Measurements from ENCODE around the gene MBD3. TPM values are rescaled to one million over a fixed set of nuclear protein-coding genes. Genes with fewer than 3 reads are reported as not detected.

Gene MBD3
- total RNA-seq, 6 experiments from 2014 or later, result 75.6 to 104 (median 85.7) TPM

DNA sequence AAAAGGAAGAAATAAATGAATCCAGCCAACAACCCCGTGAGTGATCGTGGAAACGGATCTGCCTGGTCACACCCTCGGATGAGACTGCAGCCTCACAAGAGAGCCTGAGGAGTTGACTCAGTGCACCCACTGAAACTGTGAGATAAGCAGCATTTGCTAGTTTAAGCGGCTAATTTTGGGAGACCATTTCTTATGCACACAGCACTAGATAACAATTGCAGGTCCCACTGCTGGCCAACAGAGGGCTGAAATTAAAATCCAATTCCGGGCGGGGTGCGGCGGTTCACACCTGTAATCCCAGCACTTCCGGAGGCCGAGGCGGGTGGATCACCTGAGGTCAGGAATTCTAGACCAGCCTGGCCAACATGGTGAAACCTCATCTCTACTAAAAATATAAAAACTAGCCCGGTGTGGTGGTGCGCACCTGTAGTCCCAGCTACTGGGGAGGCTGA, 9.0 kb upstream of the MBD3 start:
- Mint-ChIP-seq H3K9me3 (no peaks in the 10 kb centered on the region), H3K27me3 (ENCODE audit: insufficient read depth) (peaks cover 5% of the 10 kb centered on the region), H3K4me3 (no peak overlapping the region), H3K36me3 (ENCODE audit: low read depth) (peaks cover 9% of the 10 kb centered on the region), H3K27ac (no peak overlapping the region), H3K4me1 (ENCODE audit: low read depth) (peaks cover 18% of the 10 kb centered on the region)
- TF ChIP-seq, protein P1, sequence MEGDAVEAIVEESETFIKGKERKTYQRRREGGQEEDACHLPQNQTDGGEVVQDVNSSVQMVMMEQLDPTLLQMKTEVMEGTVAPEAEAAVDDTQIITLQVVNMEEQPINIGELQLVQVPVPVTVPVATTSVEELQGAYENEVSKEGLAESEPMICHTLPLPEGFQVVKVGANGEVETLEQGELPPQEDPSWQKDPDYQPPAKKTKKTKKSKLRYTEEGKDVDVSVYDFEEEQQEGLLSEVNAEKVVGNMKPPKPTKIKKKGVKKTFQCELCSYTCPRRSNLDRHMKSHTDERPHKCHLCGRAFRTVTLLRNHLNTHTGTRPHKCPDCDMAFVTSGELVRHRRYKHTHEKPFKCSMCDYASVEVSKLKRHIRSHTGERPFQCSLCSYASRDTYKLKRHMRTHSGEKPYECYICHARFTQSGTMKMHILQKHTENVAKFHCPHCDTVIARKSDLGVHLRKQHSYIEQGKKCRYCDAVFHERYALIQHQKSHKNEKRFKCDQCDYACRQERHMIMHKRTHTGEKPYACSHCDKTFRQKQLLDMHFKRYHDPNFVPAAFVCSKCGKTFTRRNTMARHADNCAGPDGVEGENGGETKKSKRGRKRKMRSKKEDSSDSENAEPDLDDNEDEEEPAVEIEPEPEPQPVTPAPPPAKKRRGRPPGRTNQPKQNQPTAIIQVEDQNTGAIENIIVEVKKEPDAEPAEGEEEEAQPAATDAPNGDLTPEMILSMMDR (IDR thresholded peaks at IDR 0.05), result peak; percentile 52
- no peak for DNase-seq

DNA sequence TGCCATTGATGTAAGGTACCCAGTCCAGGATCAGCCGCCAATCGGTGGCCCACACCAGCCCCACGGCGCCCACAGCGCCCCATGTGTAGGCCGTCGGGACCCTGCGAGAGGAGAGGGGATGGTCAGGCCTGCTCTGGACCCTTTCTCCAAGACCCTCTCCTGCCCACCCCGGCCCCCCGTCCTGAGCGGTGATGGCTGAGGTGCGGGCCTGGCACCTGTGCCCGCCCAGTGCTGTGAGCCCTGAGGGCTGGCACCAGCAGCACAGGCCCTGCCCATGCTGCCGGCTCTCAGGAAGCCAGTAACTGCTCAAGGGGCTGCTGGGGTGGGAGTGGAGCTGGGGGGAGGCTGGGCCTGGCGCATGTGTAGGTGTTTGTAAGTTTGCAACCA, 6.8 kb upstream of the MBD3 start:
- H3K36me3 Mint-ChIP-seq (ENCODE audit: low read depth), result peaks cover 9% of the 10 kb centered on the region
- peaks cover 3% of the 10 kb centered on the region; the same call in 1 of the 2 replicates for H3K27me3 Mint-ChIP-seq (ENCODE audit: insufficient read depth)

DNA sequence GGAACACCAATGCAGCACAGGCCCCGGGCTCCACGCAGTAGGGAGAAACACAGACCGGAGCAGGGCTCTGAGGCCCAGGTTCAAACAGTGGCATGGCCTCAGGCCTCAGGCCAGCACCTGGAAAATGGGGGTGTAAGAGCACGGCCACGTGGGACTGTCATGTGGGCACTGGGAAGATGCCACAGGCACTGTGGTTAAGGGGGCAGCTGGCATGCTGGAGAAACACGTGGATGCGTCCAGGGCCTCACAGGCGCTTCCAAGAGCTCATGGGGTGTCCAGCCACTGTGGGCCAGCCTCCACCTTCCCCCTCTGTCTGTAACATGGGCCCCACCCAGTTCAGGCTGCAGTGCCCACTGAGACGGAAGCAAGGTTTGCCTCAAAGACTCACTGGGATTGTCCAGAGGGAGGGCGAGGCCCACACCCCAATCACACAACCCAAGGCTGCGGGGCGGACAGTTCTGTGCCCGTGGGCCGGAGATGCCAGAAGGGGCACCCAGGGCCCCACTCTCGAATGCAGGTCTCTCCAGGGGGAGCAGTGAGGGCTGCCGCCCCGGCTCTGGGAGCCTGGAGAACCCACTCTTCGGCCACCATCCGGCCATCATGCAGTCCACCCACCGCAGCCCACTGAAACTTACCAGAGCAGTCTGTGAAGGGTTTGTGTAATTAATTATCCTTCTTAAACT, 6.3 kb upstream of the MBD3 start:
- H3K27ac Mint-ChIP-seq, result no peak overlapping the region
- H3K27me3 Mint-ChIP-seq (ENCODE audit: insufficient read depth), result peaks cover 2% of the 10 kb centered on the region; the same call in 1 of the 2 replicates
- no peaks in the 10 kb centered on the region for H3K9me3 Mint-ChIP-seq
- H3K4me3 Mint-ChIP-seq, result no peak overlapping the region
- peaks cover 4% of the 10 kb centered on the region; the same call in 1 of the 2 replicates for H3K4me1 Mint-ChIP-seq (ENCODE audit: low read depth)
- TF ChIP-seq, protein P1 (IDR thresholded peaks at IDR 0.05), result no peak
- DNase-seq, result no peak
- peaks cover 9% of the 10 kb centered on the region for H3K36me3 Mint-ChIP-seq (ENCODE audit: low read depth)

More for the DNA sequence above, 6.8 kb upstream of the MBD3 start:
- no peaks in the 10 kb centered on the region for H3K9me3 Mint-ChIP-seq
- no peak for DNase-seq
- H3K4me1 Mint-ChIP-seq (ENCODE audit: low read depth), result peaks cover 10% of the 10 kb centered on the region; the same call in 1 of the 2 replicates
- TF ChIP-seq, protein P1 (IDR thresholded peaks at IDR 0.05), result no peak
- H3K4me3 Mint-ChIP-seq, result no peak overlapping the region
- no peak overlapping the region for H3K27ac Mint-ChIP-seq

DNA sequence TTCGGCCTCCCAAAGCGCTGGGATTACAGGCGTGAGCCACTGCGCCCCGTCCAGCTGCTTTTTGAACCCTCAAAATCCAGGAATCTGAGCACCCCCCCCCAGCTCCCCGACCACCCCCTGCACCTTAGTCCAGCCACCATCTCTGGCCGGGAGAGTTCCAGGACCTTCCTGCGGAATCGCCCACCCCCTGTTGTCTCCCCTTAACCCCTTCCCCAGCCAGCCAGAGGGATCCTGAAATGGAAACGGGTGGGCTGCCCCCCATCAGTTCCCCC, 772 bp upstream of the MBD3 start:
- TF ChIP-seq, protein P1 (IDR thresholded peaks at IDR 0.05), result no peak
- H3K27me3 Mint-ChIP-seq (ENCODE audit: insufficient read depth), result peaks cover 5% of the 10 kb centered on the region
- peak overlapping the region; percentile 95; the same call in 1 of the 2 replicates for H3K4me3 Mint-ChIP-seq
- peaks cover 21% of the 10 kb centered on the region for H3K4me1 Mint-ChIP-seq (ENCODE audit: low read depth)
- no peak overlapping the region; the same call in 1 of the 2 replicates for H3K27ac Mint-ChIP-seq
- no peak for DNase-seq
- no peaks in the 10 kb centered on the region for H3K9me3 Mint-ChIP-seq
- H3K36me3 Mint-ChIP-seq (ENCODE audit: low read depth), result no peaks in the 10 kb centered on the region; the same call in 1 of the 2 replicates

DNA sequence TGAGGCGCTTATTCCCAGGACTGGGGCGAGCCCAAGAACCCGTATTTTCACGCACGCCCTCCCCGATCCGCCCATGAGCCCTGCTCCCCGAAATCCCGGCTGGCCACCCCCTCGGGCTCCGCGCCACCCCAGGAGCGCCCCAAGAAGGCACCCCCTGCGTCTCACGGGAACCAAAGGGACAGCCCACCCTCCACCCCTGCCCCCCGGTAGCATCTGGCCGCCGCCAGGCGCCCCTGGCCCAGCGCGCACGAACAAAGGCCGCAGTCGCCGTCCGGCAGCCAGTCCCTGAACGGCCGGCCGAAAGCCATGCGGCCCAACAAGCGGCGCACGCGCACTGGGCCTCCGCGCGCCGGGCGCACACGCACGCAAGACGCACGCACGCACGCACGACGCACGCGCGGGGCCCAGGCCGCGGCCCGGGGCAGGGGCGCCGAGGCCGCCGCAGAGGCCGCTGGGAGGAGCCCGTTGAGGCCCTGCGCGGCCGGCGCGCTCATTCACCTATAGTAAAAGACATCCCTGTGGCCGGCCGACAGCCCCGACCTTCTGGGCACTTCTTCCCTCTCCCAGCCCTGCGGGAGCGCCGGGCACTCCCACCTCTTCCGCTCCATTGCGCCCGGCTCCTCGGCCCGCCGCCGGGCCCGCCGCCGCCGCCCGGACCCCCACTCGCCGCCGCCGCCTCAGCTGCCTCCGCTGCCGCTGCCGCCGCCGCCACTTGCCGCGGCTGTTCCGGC, 476 bp downstream of the MBD3 start:
- DNase-seq, result peak; percentile 73
- Mint-ChIP-seq H3K4me3 (peak overlapping the region; percentile 95), H3K36me3 (ENCODE audit: low read depth) (peaks cover 8% of the 10 kb centered on the region; the same call in 1 of the 2 replicates), H3K27ac (peak overlapping the region; percentile 84), H3K27me3 (ENCODE audit: insufficient read depth) (peaks cover 5% of the 10 kb centered on the region), H3K9me3 (no peaks in the 10 kb centered on the region), H3K4me1 (ENCODE audit: low read depth) (peaks cover 29% of the 10 kb centered on the region)
- TF ChIP-seq, protein P1 (IDR thresholded peaks at IDR 0.05), result no peak
